ENCODE results near the gene RS1. TPM values are rescaled to one million over a fixed set of nuclear protein-coding genes. Genes with fewer than 3 reads are reported as not detected.

RS1 gene
- total and polyA plus RNA-seq, 2 donors from 2014 or later: 0.44 TPM; not detected in 1

Other genes starting within 250 kb of the RS1 start
- gene CDKL5, start 246.5 kb downstream of the RS1 start, total RNA-seq: 18.0 TPM
- 2.0 TPM for gene CDKL5, start 246.5 kb downstream of the RS1 start, polyA plus RNA-seq (ENCODE audit: insufficient read depth, low read depth, low replicate concordance)
- gene PPEF1, start 35.5 kb upstream of the RS1 start, total RNA-seq: 0.63 TPM
- 0.92 TPM for gene PPEF1, start 35.5 kb upstream of the RS1 start, polyA plus RNA-seq (ENCODE audit: insufficient read depth, low read depth, low replicate concordance)